Cerebellar cortex (tissue), 1 donor: Measurements from ENCODE around the gene GRK2.

Experiments
- DNase-seq: peaks from one replicate; pipeline ENCODE4 v3.0.0-alpha.2; 2015; ENCODE audit warnings: low spot score

GRK2 gene

DNA sequence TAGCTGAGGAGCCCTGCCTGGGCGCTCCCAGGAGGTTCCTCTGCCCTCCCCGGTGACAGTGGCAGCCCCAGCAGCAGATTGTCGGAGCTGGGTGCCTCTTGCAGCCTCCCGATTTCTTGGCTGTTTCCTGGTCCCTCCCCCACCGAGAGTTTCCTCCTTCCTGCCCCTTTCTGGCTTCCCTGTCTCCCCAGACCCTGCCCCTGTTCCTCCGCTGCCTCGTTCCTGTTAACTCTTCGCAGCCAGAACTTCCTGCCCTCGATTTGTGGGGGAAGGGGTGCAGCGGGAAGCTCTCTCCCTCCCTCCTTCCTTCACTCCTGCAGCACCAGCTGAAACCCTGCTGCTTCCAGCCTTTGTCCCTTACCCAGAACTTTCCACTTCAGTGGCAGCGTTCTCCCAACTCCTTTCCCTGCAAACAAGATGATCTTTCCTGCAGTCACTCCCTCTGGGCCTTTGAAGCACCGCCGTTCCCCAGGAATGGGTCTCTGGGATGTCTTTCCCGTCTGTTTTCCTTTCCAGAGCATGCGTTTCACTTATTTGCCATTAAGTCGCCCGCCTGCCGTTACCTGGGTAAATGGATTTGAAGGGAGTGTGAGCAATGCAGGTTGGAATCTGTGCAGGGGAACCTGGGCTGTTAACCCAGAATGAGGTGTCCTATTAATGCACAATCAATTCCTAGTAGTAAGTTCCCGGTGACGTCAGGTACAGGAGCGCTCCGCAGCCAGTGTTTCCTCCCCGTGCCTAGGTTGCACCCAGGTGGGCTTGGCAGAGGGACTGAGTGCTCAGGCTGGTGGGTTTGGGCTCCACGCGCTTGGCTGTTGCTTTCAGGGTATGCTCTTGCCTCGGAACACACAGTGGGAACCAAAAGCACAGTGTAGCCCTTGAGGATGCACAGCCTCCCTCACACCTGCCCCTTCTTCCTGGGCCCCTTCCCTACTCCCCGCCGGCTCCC is 4.3 kb downstream of the GRK2 start:
- DNase-seq: peak; percentile 54

GRCh38 chr11:67271205-67271540 is 4.9 kb downstream of the GRK2 start:
- DNase-seq: no peak

- DNase-seq: no peak
These were observed 5.4 kb downstream of the GRK2 start for GRCh38 chr11:67271541-67272284.

- no peak for DNase-seq
These were observed 6.3 kb downstream of the GRK2 start for GRCh38 chr11:67272327-67273259.

DNA sequence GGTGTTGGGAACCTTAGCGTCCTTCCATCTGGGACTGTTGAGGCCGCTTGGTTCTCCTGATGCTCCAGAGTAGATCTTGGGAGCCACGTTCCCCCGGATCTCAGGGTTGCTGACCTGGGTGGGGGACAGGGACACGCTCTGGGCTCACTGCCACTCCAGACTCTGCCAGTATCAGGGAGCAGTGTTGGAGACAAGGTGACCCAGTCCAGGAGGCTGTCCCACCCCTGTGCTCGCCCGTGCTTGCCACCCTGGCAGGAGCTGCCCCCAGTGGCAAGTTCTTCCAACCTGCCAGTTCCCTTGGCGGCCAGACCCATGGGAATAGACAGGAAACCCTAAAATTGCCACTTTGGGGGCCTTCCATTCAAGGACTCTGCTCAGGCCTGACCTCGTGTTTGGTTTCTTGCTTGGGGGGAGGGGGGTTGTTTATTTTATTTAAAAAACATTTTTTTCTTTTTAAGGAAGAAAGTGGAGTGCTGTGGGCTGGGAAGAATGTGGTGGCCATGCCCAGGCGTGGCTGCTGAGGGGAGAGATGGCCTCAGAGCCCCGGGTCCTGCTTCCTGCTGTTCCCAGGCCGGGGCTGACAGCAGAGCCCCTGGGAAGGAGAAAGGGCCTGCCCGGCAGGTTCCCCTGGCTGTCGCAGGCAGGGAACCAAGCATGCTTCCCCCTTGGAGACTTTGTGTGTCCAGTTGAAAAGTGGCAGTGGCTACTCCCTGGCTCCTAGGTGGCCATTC is 7.2 kb downstream of the GRK2 start:
- DNase-seq: no peak

DNA sequence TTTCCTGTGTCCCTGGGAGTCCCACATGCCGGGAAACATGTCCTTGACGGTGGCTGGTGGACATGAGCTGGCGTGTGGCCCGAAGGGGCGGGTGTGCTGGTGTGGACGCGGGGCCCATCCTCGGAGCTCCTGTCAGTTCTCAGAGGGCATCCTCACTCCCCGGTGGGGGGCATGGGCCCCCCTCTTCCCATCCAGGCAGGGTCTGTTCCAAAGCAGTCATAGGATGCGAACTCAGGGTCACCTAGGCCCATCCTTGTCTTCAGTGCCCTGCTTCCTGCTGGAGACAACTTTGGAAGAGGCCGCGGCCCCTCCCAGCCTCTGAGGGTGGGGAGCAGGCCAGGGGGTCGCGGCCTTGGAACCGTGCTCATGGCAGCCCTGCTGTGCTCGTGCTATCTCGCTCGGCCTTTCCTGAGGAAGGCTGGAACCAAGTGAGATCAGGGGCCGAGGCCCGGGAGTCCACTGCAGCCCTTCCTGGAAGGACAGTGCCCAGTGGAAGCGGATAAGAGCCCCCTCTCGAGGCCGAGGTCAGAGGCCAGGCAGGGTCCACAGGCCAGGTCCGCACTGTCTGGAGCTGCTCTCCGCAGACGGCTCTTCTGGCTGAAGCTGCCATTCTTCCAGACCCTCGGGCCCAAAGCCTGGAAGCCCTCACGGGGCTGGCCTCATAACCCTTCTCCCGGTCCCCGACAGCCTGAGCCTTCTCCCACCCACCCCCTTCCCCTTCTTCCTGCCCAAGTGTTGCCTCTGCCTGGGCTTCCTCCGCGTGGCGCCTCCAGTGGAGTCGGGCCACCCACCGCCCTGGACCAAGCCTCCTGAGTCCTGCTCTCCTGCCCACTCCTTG is 8.7 kb downstream of the GRK2 start:
- no peak for DNase-seq

DNA sequence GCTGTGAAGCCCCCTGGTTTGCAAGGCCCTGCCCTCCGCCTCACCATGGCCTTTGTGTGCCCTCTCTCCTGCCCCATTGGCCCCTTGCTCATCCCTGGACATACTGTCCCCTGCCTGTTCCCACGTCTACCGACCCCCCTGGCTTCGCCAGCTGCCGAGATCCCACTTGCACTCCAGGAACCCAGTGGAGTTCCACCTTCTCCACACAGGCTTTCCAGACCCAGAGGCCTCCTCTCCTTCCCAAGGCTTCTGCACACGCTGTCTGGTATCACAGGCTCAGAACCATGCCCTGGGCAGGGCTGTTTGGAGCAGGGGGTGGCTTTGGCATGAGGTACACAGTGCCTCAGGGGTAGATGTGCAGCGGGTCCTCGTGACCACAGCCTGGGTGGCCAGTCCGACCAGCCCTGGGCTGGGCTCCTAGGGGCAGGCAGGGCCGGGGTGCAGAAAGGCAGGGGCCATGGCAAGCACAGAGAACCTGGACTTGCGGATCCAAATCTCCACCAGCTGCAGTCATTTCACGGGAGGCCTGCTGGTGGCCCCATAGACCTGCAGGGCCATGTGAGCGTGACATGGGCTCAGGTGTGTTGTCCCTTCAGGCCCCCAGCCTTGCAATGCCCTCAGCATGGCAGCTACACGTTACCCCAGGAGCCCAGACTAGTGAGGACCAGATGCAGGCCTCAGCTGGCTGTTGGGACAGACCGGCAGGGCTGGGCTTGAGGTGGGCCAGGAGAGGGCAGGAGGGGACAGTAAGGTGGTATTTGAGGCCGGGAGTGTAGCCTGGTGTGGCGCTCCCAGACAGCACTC is 9.5 kb downstream of the GRK2 start:
- no peak for DNase-seq

GRCh38 chr11:67276781-67277230 is 10.5 kb downstream of the GRK2 start:
- DNase-seq: no peak

GRCh38 chr11:67277231-67277961 is 11.1 kb downstream of the GRK2 start:
- no peak for DNase-seq

DNA sequence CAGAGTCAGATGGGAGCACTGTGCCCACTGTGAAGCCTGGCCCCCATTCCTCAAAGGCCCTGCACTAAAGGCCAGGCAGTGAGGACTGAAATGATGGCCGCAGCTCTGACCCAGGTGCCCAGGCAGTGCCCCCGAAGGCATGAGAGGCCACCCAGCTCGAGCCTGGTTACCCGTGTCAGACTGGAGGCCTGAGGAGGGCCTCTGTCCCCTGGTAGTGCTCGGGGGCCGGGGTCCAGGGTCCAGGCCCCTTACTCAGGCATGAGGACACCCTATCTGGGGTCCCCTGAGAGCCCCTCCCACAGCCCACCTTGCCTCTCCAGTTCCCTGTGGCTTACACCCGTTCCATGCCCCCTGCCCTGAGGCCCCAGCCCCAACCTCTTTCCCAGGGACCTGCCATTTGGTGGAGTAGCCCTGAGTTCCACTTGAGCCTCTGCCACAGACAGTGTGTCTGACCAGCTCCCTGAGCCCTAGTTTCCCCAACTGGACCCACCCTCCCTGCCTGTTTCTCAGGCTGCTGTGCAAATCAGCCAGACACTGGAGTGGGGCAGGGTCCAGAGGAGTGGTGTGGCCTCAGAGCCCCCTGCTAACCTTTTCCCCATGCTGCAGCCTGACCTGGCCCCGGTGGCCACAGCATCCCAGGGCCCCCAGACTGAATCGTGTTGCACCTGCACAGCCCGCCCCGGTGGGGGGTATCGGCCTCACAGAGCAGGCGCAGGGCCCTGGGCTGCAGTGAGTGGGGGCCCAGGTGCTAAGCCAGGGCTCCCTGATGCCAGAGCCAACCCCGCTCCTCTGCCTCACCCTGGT is 12.1 kb downstream of the GRK2 start:
- no peak for DNase-seq

- no peak for DNase-seq
These were observed 12.8 kb downstream of the GRK2 start for GRCh38 chr11:67278939-67279588.

GRCh38 chr11:67279589-67280340 is 13.5 kb downstream of the GRK2 start:
- DNase-seq: no peak

DNA sequence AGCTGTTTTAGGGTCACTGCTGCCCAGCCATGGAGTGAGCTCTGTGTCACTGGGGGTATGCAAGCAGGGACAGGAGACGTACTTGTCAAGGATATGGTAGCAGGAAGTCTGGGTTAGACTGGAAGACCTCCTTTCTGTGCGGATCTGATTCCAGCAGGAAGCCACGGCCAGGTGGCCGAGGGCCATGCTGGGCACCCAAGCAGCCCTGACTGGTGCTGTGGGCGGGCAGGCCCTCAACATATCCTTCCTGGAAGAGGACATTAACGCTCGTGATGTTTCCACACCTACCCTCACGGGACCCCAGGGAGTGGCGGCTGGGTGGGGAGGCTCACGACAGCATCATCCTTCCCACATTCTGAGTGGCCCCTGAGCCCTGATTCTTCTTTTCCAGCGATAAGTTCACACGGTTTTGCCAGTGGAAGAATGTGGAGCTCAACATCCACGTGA is 14.1 kb downstream of the GRK2 start:
- no peak for DNase-seq

DNA sequence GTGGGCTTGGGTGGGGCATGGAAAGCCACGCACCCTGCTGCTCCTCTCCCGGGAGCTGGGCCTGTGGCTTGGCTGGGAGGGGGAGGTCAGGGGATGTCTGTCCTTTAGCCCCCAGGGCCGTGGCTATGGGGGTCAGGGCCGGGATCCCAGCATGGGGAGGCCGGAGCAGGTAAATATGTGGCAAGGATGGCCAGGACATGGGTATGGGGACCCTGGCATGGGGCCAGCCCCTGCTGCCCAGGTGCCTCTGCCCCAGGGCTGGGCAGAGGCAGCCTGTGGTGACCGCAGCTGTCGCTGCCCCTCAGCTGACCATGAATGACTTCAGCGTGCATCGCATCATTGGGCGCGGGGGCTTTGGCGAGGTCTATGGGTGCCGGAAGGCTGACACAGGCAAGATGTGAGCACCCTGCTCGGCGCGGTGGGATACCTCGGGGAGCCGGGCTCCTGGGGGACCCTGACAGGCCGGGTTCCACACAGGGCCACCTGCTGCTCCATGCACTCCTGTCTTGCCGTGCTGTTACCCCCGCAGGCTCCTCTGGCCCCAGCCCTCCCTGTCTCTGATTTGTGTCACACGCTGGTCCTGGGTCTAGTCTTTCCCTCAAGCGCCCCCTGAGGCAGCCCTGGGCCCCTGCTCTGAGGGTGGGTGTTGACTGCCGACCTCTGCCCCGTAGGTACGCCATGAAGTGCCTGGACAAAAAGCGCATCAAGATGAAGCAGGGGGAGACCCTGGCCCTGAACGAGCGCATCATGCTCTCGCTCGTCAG is 14.7 kb downstream of the GRK2 start:
- DNase-seq: no peak

DNA sequence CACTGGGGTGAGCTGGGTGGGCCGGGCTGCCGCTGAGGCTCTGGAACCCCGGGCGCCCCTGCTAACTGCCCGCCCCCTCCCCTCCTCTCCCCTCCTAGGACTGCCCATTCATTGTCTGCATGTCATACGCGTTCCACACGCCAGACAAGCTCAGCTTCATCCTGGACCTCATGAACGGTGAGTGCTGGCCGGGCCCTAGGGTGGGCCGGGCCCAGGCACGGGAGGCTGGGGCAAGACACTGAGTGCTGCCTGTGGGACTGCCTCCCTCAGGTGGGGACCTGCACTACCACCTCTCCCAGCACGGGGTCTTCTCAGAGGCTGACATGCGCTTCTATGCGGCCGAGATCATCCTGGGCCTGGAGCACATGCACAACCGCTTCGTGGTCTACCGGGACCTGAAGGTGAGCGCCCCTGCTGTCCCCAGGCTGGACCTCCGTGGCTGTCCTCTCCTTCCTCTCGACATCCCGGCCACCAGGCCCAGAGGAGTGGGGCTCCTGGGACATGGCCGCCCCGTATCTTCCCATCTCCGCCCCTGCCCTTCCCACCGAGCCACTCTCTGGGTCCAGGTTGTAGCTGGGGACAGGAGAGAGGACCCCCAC is 15.4 kb downstream of the GRK2 start:
- DNase-seq: no peak
